Measurements from ENCODE around the gene LPP.

The LPP gene

DNA sequence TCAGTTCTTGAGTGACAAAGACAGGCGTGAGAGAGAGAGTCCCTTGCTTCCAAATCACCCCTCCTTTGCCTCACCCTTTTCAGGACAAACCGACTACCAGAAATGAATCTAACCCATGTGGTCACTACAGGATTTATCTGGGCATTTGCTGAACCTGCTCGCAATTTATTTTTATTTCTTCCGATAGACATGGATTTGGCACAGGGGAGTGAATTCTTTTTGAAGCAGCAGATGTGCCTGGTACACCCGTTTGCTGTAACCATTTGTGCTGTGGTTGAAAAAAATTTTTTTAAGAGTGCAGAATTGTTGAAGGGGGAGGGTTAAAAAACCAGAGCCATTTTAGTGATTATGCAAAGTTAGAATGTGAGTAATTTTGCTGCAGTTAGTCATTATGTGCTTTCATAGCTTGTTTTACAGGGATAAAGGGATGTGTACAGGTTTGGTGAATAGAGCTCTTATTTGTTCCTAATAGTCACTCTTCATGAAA lies 442.0 kb downstream of the LPP start:
- Histone ChIP-seq H3K4me1 (ENCODE audit: insufficient read depth, poor library complexity, severe bottlenecking) (peaks cover 34% of the 10 kb centered on the region), H3K27ac (ENCODE audit: poor library complexity, severe bottlenecking) (peak overlapping the region; percentile 94), H3K27me3 (ENCODE audit: insufficient read depth, poor library complexity, severe bottlenecking) (no peaks in the 10 kb centered on the region), H3K36me3 (ENCODE audit: low read depth) (no peaks in the 10 kb centered on the region), H3K4me3 (ENCODE audit: severe bottlenecking) (no peak overlapping the region), H3K9me3 (ENCODE audit: severe bottlenecking) (no peaks in the 10 kb centered on the region)
- TF ChIP-seq, protein P1, sequence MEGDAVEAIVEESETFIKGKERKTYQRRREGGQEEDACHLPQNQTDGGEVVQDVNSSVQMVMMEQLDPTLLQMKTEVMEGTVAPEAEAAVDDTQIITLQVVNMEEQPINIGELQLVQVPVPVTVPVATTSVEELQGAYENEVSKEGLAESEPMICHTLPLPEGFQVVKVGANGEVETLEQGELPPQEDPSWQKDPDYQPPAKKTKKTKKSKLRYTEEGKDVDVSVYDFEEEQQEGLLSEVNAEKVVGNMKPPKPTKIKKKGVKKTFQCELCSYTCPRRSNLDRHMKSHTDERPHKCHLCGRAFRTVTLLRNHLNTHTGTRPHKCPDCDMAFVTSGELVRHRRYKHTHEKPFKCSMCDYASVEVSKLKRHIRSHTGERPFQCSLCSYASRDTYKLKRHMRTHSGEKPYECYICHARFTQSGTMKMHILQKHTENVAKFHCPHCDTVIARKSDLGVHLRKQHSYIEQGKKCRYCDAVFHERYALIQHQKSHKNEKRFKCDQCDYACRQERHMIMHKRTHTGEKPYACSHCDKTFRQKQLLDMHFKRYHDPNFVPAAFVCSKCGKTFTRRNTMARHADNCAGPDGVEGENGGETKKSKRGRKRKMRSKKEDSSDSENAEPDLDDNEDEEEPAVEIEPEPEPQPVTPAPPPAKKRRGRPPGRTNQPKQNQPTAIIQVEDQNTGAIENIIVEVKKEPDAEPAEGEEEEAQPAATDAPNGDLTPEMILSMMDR (IDR thresholded peaks at IDR 0.05; ENCODE audit: poor library complexity, severe bottlenecking) = no peak
- ATAC-seq (ENCODE audit: low read depth) (peak; percentile 69), DNase-seq (ENCODE audit: low spot score) (no peak)

DNA sequence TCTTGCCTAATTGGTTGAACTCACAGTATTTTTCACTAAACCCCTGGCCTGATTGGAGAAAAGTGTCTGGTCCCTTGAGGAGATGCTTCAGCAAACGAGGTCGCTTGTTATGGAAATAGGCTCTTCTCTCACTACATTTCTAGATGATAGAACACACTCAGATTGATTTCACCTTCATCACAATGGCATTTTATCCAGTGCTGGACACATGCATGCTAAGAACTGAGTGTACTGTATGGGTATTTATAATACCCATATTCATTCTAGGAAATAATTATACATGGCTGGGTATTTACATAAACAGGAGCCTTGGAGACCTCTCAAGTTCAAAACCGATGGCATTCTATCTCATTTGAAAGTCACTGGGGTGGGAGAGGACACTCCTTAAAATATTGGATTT lies 444.9 kb downstream of the LPP start:
- Histone ChIP-seq H3K36me3 (ENCODE audit: low read depth) (no peaks in the 10 kb centered on the region), H3K9me3 (ENCODE audit: severe bottlenecking) (no peaks in the 10 kb centered on the region), H3K4me3 (ENCODE audit: severe bottlenecking) (no peak overlapping the region), H3K27ac (ENCODE audit: poor library complexity, severe bottlenecking) (no peak overlapping the region), H3K4me1 (ENCODE audit: insufficient read depth, poor library complexity, severe bottlenecking) (peaks cover 28% of the 10 kb centered on the region), H3K27me3 (ENCODE audit: insufficient read depth, poor library complexity, severe bottlenecking) (no peaks in the 10 kb centered on the region)
- TF ChIP-seq, protein P1 (IDR thresholded peaks at IDR 0.05; ENCODE audit: poor library complexity, severe bottlenecking) = no peak
- ATAC-seq (ENCODE audit: low read depth) (no peak), DNase-seq (ENCODE audit: low spot score) (no peak)

DNA sequence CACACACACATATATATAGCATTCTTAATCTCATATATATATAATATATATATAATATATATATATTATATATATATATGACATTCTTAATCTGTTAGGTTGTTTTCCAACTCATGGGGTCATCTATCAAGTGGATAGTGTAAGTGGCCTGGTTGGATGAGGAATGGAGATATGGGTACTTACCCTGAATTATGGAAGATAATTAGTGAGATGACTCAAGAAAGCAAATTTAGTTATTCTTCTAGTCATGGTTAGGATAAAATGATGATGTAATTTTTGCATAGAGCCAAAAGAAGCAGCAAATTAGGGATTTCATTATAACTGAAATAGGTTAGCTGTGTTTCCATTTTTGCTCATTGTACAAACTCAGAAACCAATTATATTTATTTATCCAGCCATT lies 448.2 kb downstream of the LPP start:
- no peak overlapping the region for H3K27ac ChIP-seq (ENCODE audit: poor library complexity, severe bottlenecking)
- no peak overlapping the region for H3K4me3 ChIP-seq (ENCODE audit: severe bottlenecking)
- no peak for ATAC-seq (ENCODE audit: low read depth)
- H3K27me3 ChIP-seq (ENCODE audit: insufficient read depth, poor library complexity, severe bottlenecking) = no peaks in the 10 kb centered on the region
- TF ChIP-seq, protein P1 (IDR thresholded peaks at IDR 0.05; ENCODE audit: poor library complexity, severe bottlenecking) = no peak
- DNase-seq (ENCODE audit: low spot score) = no peak
- no peaks in the 10 kb centered on the region for H3K36me3 ChIP-seq (ENCODE audit: low read depth)
- H3K4me1 ChIP-seq (ENCODE audit: insufficient read depth, poor library complexity, severe bottlenecking) = no peaks in the 10 kb centered on the region
- H3K9me3 ChIP-seq (ENCODE audit: severe bottlenecking) = no peaks in the 10 kb centered on the region

DNA sequence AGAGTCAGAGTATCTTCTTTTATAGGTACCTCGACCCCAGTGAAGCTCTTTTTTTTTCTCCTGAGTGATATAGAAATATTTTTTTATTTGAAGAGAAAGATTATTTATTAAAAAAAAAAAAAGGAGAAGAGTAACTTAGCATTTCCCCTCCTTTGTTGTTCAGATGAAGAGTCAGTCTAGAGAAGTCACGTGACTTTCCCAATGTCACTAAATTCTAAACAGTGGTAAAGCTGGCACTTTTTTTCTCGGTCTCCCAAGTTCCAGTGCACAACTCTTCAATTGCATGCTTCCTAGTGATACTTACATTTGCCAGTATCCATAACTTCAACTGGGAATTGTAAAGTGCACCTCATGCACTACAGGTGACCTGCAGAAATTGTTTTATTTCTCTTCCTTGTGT lies 448.7 kb downstream of the LPP start:
- Histone ChIP-seq H3K27me3 (ENCODE audit: insufficient read depth, poor library complexity, severe bottlenecking) (no peaks in the 10 kb centered on the region), H3K27ac (ENCODE audit: poor library complexity, severe bottlenecking) (no peak overlapping the region), H3K4me3 (ENCODE audit: severe bottlenecking) (no peak overlapping the region), H3K36me3 (ENCODE audit: low read depth) (no peaks in the 10 kb centered on the region), H3K4me1 (ENCODE audit: insufficient read depth, poor library complexity, severe bottlenecking) (no peaks in the 10 kb centered on the region), H3K9me3 (ENCODE audit: severe bottlenecking) (no peaks in the 10 kb centered on the region)
- TF ChIP-seq, protein P1 (IDR thresholded peaks at IDR 0.05; ENCODE audit: poor library complexity, severe bottlenecking) = no peak
- ATAC-seq (ENCODE audit: low read depth) (no peak), DNase-seq (ENCODE audit: low spot score) (no peak)

DNA sequence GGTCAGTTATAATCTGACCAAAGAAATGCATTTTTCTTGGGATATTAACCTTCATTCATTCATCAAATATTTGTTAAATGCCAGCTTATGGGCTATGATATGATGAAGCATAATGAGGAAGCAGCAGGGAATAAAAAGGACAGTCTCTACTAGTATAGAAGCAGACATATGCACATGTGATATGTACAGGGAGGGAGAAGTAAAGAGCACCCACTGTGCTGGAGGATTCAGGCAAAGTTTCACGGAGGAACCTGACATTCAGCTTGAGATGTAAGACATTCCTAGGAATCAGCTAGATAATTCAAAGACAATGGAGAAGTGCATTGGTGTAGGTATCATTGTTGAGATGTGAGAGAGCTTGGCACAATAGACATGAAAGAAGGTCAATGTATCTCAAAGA lies 450.7 kb downstream of the LPP start:
- no peak overlapping the region for H3K4me3 ChIP-seq (ENCODE audit: severe bottlenecking)
- H3K36me3 ChIP-seq (ENCODE audit: low read depth) = peaks cover 19% of the 10 kb centered on the region
- no peak for ATAC-seq (ENCODE audit: low read depth)
- DNase-seq (ENCODE audit: low spot score) = no peak
- peaks cover 5% of the 10 kb centered on the region for H3K9me3 ChIP-seq (ENCODE audit: severe bottlenecking)
- H3K4me1 ChIP-seq (ENCODE audit: insufficient read depth, poor library complexity, severe bottlenecking) = no peaks in the 10 kb centered on the region
- no peaks in the 10 kb centered on the region for H3K27me3 ChIP-seq (ENCODE audit: insufficient read depth, poor library complexity, severe bottlenecking)
- TF ChIP-seq, protein P1 (IDR thresholded peaks at IDR 0.05; ENCODE audit: poor library complexity, severe bottlenecking) = no peak
- no peak overlapping the region for H3K27ac ChIP-seq (ENCODE audit: poor library complexity, severe bottlenecking)
